Neuronal stem cell (in vitro differentiated cells): Measurements from ENCODE around the gene UBE2J2.

Experiments
- DNase-seq: peaks from one replicate; pipeline ENCODE4 v3.0.0-alpha.2; 2013; ENCODE audit warnings: low spot score
- H2AFZ ChIP-seq: one replicate; pipeline ENCODE4 v1.6.1; 2013; ENCODE audit warnings: mild to moderate bottlenecking, low read length, inconsistent platforms
- H2AK5ac ChIP-seq: 2 replicates; pipeline ENCODE4 v1.6.1; 2013; ENCODE audit warnings: low read depth, mild to moderate bottlenecking, inconsistent platforms, low read length, moderate library complexity, mixed read lengths
- H2BK120ac ChIP-seq: 2 replicates; pipeline ENCODE4 v1.6.1; 2013; ENCODE audit warnings: low read depth, mild to moderate bottlenecking, inconsistent platforms, low read length, moderate library complexity, mixed read lengths
- H2BK12ac ChIP-seq: one replicate; pipeline ENCODE4 v1.6.1; 2013; ENCODE audit warnings: low read length, inconsistent platforms
- H2BK15ac ChIP-seq: 2 replicates; pipeline ENCODE4 v1.6.1; 2013; ENCODE audit warnings: mild to moderate bottlenecking, low read length, inconsistent platforms, mixed read lengths
- H2BK5ac ChIP-seq: one replicate; pipeline ENCODE4 v1.6.1; 2013; ENCODE audit warnings: inconsistent platforms, mild to moderate bottlenecking, low read length, moderate library complexity
- H3K14ac ChIP-seq: one replicate; pipeline ENCODE4 v1.6.1; 2013; ENCODE audit warnings: low read length, inconsistent platforms
- H3K18ac ChIP-seq: 2 replicates; pipeline ENCODE4 v1.6.1; 2013; ENCODE audit warnings: low read length, inconsistent platforms
- H3K23ac ChIP-seq: 2 replicates; pipeline ENCODE4 v1.6.1; 2013; ENCODE audit warnings: low read depth, mild to moderate bottlenecking, mixed read lengths, low read length, inconsistent platforms; ENCODE audit not compliant: poor library complexity
- H3K27ac ChIP-seq: replicated peaks from 3 replicates; pipeline ENCODE4 v1.5.1; 2013; ENCODE audit warnings: low read length, inconsistent platforms
- H3K27me3 ChIP-seq, 3 experiments: 2 replicates each; pipeline ENCODE4 v1.6.1; 2013; ENCODE audit warnings: low read length in 3 of 3, mild to moderate bottlenecking in 2 of 3, inconsistent platforms in 1 of 3, low read depth in 1 of 3, mixed read lengths in 1 of 3, moderate library complexity in 1 of 3; ENCODE audit not compliant: control insufficient read depth in 3 of 3, insufficient read depth in 3 of 3
- H3K36me3 ChIP-seq, 2 donors: replicated peaks in 1 of 2; 2 replicates each; pipeline ENCODE4 v1.6.1; 2013; ENCODE audit warnings: low read length in 2 of 2; ENCODE audit not compliant: control insufficient read depth in 2 of 2, insufficient read depth in 2 of 2
- H3K4ac ChIP-seq: 2 replicates; pipeline ENCODE4 v1.6.1; 2013; ENCODE audit warnings: inconsistent platforms, mild to moderate bottlenecking, low read length, moderate library complexity
- H3K4me1 ChIP-seq, 2 donors: 1 replicate in 1 of 2; 2 replicates in 1 of 2; pipeline ENCODE4 v1.6.1; 2013; ENCODE audit warnings: low read length in 2 of 2, low read depth in 1 of 2; ENCODE audit not compliant: control insufficient read depth in 2 of 2, insufficient read depth in 1 of 2
- H3K4me2 ChIP-seq: one replicate; pipeline ENCODE4 v1.6.1; 2013; ENCODE audit warnings: mild to moderate bottlenecking, low read length, inconsistent platforms; ENCODE audit not compliant: insufficient read depth, poor library complexity, severe bottlenecking
- H3K4me3 ChIP-seq, 2 donors: 2 replicates each; pipeline ENCODE4 v1.5.1; 2013; ENCODE audit warnings: low read length in 2 of 2, mild to moderate bottlenecking in 2 of 2, inconsistent platforms in 1 of 2, moderate library complexity in 1 of 2
- H3K79me1 ChIP-seq: one replicate; pipeline ENCODE4 v1.6.1; 2013; ENCODE audit warnings: low read depth, mild to moderate bottlenecking, inconsistent platforms, low read length, moderate library complexity
- H3K9ac ChIP-seq: one replicate; pipeline ENCODE4 v1.6.1; 2013; ENCODE audit warnings: mild to moderate bottlenecking, low read depth, low read length, inconsistent platforms; ENCODE audit not compliant: poor library complexity
- H3K9me3 ChIP-seq, 2 donors: replicated peaks in 1 of 2; 2 replicates each; pipeline versions ENCODE3 to v1.6.1; 2013; ENCODE audit warnings: low read length in 2 of 2, mild to moderate bottlenecking in 2 of 2, inconsistent platforms in 1 of 2, low read depth in 1 of 2, mixed read lengths in 1 of 2, moderate library complexity in 1 of 2; ENCODE audit not compliant: control insufficient read depth in 2 of 2, insufficient read depth in 1 of 2
- H4K8ac ChIP-seq: one replicate; pipeline ENCODE4 v1.6.1; 2013; ENCODE audit warnings: low read depth, mild to moderate bottlenecking, inconsistent platforms, low read length, moderate library complexity
- H4K91ac ChIP-seq: one replicate; pipeline ENCODE4 v1.6.1; 2013; ENCODE audit warnings: low read length, low read depth, mild to moderate bottlenecking, inconsistent platforms; ENCODE audit not compliant: poor library complexity
- WGBS, 2 donors: extraction: QIAGEN DNeasy Blood & Tissue Kit; methylation state at CpG; one replicate each; pipeline ENCODE4 v1.1.7; 2013; ENCODE audit warnings: missing lambda C conversion rate in 2 of 2, mixed read lengths in 1 of 2; ENCODE audit not compliant: insufficient read length in 2 of 2, insufficient replicate concordance in 1 of 2; ENCODE audit errors: extremely low coverage in 2 of 2; 5-methylcytosine and 5-hydroxymethylcytosine counted together

Gene UBE2J2

DNA sequence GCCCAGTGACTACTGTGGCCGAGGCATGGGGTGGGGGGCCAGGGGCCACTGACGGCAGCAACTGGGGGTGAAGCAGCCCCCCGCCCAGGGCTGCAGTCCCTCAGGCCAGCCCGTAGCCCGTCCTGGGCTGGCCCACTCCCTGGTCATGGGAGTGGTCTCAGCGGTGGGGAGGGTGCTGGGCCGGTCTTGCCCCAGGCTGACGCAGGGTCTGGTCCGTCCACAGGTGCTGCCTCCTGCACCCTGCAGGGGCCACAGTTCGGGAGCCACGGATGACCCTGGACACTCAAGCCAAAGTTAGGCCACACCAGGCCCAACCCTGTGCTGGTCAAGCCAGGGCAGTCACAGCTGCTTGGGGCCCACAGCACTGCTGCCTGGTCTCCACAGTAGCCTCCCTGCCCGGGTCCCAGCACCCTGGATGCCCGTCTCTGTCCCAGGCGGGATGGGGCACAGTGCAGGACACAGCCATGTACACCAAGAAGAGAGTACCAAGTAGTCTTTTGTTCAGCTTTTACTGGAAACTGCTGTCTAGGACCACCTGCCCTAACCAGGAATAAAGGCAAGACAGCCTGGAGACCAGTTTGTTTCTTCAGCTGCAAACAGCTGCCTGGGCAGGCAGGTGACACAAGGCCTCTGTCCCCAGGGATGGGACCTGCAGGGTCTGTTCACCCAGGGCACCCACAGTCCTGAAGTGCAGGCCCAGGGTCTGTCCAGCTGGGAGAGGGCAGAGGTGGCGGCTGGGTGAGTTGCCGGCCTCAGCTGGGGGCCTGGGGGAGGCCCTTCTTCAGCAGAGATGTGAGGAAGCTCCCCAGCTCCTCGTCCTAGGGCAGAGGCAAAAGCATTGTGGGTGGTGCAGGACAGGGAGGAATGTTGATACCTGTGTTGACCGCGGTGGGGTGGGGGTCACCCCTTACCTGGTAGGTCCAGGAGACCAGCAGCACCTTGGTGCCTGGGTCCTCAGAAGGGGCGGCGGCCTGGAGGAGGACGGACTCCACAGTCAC lies 37.8 kb upstream of the UBE2J2 start:
- no peak overlapping the region for H3K18ac ChIP-seq
- H4K8ac ChIP-seq, result no peak overlapping the region
- peak overlapping the region; percentile 60 for H3K9ac ChIP-seq
- no peak overlapping the region for H3K23ac ChIP-seq
- H2AFZ ChIP-seq, result no peak overlapping the region
- H2BK15ac ChIP-seq, result no peak overlapping the region
- no peak overlapping the region for H3K4me3 ChIP-seq
- H3K36me3 ChIP-seq, result peaks cover 47 to 69% of the 10 kb centered on the region in 2 donors
- no peak overlapping the region for H4K91ac ChIP-seq
- H3K9me3 ChIP-seq, result no peaks in the 10 kb centered on the region
- WGBS, 2 donors, result no CpG with 5 or more reads among the region's 22 CpGs
- no peak overlapping the region for H3K27ac ChIP-seq
- no peak overlapping the region for H2BK5ac ChIP-seq
- H3K79me1 ChIP-seq, result peaks cover 27% of the 10 kb centered on the region
- H2BK120ac ChIP-seq, result no peak overlapping the region
- H3K14ac ChIP-seq, result no peak overlapping the region
- H3K4me1 ChIP-seq, result peaks cover 16 to 24% of the 10 kb centered on the region in 2 donors
- no peak overlapping the region for H3K4ac ChIP-seq
- H3K4me2 ChIP-seq, result no peak overlapping the region
- peaks cover 0 to 2% (median 0%) of the 10 kb centered on the region in 3 experiments for H3K27me3 ChIP-seq
- H2AK5ac ChIP-seq, result no peak overlapping the region
- DNase-seq, result no peak
- peak overlapping the region; percentile 41 for H2BK12ac ChIP-seq

DNA sequence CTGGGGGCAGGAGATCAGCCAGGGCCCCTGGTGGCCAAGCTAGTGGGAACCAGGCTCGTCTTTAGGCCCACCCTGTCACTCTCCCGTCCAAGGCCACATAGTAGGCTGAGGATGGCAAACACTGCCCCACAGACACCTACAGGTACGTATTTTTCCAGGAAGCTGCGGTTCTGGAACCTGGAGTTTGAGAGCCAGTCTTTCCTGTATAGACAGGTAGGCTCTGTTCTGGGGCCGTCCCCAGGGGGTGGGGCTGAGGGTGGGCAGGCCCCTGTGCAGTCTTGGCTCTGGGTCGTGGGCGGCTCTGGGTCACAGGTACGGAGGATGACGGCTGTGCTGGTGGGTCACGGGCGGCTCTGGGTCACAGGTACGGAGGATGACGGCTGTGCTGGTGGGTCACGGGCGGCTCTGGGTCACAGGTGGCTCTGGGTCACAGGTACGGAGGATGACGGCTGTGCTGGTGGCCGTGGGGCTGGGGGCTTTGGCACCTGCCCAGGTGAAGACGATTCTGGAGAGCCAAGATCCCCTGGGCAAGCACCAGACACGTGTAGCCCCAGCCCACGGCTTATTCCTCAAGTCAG lies 36.9 kb upstream of the UBE2J2 start:
- no CpG with 5 or more reads among the region's 21 CpGs for WGBS, 2 donors
- H3K4ac ChIP-seq, result no peak overlapping the region
- DNase-seq, result no peak

DNA sequence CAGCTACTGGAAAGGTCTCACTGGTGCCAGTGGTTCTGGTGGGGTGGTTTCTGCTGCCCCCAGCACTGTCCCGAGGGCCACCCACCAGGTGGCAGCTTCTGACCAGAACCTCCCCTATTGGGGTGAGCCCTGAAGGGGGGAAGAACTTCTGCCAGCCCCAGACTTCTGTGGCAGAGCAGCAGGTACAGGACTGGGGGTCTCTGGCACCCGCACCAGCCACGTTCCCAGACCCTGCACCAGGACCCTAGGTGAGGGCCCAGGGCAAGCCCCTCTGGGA lies 36.4 kb upstream of the UBE2J2 start:
- Histone ChIP-seq H2BK15ac (no peak overlapping the region), H3K27ac (no peak overlapping the region), H3K4me3 (peak overlapping the region in 1 of 2 donors; percentile 5), H2BK120ac (no peak overlapping the region), H3K27me3 (peaks cover 0 to 2% (median 0%) of the 10 kb centered on the region in 3 experiments), H2BK5ac (no peak overlapping the region), H4K91ac (no peak overlapping the region), H3K23ac (peak overlapping the region; percentile 96), H3K9ac (no peak overlapping the region), H3K36me3 (peaks cover 45 to 58% of the 10 kb centered on the region in 2 donors), H3K79me1 (peaks cover 24% of the 10 kb centered on the region), H3K4me1 (peaks cover 29% of the 10 kb centered on the region in 2 donors), H3K4ac (no peak overlapping the region), H3K4me2 (no peak overlapping the region), H3K18ac (no peak overlapping the region), H4K8ac (no peak overlapping the region), H2AK5ac (no peak overlapping the region), H2AFZ (no peak overlapping the region), H3K9me3 (no peaks in the 10 kb centered on the region), H3K14ac (no peak overlapping the region), H2BK12ac (no peak overlapping the region)
- WGBS, 2 donors, result no CpG with 5 or more reads among the region's 3 CpGs
- DNase-seq, result no peak

More for the DNA sequence above, 36.9 kb upstream of the UBE2J2 start:
- H2AK5ac ChIP-seq, result no peak overlapping the region
- no peak overlapping the region for H2BK5ac ChIP-seq
- no peak overlapping the region for H2BK120ac ChIP-seq
- peak overlapping the region; percentile 96 for H3K23ac ChIP-seq
- no peak overlapping the region for H3K4me3 ChIP-seq
- H3K36me3 ChIP-seq, result peaks cover 47 to 62% of the 10 kb centered on the region in 2 donors
- H3K4me1 ChIP-seq, result peaks cover 24 to 27% of the 10 kb centered on the region in 2 donors
- peaks cover 26% of the 10 kb centered on the region for H3K79me1 ChIP-seq
- no peaks in the 10 kb centered on the region for H3K9me3 ChIP-seq
- H3K14ac ChIP-seq, result no peak overlapping the region
- H2BK15ac ChIP-seq, result no peak overlapping the region
- no peak overlapping the region for H3K18ac ChIP-seq
- no peak overlapping the region for H2BK12ac ChIP-seq
- no peak overlapping the region for H4K8ac ChIP-seq
- H3K27ac ChIP-seq, result no peak overlapping the region
- H3K9ac ChIP-seq, result no peak overlapping the region
- no peak overlapping the region for H4K91ac ChIP-seq
- H3K27me3 ChIP-seq, result peaks cover 0 to 2% (median 0%) of the 10 kb centered on the region in 3 experiments
- no peak overlapping the region for H2AFZ ChIP-seq
- no peak overlapping the region for H3K4me2 ChIP-seq
